ENCODE measurements around the gene C1orf226. TPM values are rescaled to one million over a fixed set of nuclear protein-coding genes. Genes with fewer than 3 reads are reported as not detected.

C1orf226 gene
- total and polyA plus RNA-seq, 2 experiments from 2014 or later: 2.7 to 12.5 TPM

DNA sequence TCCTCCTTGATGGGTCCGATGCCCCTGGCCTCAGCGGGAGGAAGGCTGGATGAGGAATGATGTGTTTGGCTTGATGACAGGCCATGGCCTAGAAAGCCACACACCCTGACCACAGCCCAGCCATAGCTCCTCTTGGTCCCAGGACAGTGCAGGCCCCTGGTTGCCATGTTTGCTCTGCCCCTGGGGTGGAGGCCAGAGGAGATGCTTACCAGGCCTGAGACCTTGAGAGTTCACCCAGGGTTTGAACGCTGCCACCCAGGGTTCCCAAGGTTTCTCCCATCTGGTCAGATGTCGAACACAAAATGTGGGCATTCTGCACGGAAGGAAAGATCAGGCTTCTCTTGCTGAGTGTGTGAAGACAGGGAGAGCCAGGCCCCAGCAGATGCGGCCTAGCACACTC is 2.6 kb downstream of the C1orf226 start (continued):
- TF ChIP-seq, protein P1, sequence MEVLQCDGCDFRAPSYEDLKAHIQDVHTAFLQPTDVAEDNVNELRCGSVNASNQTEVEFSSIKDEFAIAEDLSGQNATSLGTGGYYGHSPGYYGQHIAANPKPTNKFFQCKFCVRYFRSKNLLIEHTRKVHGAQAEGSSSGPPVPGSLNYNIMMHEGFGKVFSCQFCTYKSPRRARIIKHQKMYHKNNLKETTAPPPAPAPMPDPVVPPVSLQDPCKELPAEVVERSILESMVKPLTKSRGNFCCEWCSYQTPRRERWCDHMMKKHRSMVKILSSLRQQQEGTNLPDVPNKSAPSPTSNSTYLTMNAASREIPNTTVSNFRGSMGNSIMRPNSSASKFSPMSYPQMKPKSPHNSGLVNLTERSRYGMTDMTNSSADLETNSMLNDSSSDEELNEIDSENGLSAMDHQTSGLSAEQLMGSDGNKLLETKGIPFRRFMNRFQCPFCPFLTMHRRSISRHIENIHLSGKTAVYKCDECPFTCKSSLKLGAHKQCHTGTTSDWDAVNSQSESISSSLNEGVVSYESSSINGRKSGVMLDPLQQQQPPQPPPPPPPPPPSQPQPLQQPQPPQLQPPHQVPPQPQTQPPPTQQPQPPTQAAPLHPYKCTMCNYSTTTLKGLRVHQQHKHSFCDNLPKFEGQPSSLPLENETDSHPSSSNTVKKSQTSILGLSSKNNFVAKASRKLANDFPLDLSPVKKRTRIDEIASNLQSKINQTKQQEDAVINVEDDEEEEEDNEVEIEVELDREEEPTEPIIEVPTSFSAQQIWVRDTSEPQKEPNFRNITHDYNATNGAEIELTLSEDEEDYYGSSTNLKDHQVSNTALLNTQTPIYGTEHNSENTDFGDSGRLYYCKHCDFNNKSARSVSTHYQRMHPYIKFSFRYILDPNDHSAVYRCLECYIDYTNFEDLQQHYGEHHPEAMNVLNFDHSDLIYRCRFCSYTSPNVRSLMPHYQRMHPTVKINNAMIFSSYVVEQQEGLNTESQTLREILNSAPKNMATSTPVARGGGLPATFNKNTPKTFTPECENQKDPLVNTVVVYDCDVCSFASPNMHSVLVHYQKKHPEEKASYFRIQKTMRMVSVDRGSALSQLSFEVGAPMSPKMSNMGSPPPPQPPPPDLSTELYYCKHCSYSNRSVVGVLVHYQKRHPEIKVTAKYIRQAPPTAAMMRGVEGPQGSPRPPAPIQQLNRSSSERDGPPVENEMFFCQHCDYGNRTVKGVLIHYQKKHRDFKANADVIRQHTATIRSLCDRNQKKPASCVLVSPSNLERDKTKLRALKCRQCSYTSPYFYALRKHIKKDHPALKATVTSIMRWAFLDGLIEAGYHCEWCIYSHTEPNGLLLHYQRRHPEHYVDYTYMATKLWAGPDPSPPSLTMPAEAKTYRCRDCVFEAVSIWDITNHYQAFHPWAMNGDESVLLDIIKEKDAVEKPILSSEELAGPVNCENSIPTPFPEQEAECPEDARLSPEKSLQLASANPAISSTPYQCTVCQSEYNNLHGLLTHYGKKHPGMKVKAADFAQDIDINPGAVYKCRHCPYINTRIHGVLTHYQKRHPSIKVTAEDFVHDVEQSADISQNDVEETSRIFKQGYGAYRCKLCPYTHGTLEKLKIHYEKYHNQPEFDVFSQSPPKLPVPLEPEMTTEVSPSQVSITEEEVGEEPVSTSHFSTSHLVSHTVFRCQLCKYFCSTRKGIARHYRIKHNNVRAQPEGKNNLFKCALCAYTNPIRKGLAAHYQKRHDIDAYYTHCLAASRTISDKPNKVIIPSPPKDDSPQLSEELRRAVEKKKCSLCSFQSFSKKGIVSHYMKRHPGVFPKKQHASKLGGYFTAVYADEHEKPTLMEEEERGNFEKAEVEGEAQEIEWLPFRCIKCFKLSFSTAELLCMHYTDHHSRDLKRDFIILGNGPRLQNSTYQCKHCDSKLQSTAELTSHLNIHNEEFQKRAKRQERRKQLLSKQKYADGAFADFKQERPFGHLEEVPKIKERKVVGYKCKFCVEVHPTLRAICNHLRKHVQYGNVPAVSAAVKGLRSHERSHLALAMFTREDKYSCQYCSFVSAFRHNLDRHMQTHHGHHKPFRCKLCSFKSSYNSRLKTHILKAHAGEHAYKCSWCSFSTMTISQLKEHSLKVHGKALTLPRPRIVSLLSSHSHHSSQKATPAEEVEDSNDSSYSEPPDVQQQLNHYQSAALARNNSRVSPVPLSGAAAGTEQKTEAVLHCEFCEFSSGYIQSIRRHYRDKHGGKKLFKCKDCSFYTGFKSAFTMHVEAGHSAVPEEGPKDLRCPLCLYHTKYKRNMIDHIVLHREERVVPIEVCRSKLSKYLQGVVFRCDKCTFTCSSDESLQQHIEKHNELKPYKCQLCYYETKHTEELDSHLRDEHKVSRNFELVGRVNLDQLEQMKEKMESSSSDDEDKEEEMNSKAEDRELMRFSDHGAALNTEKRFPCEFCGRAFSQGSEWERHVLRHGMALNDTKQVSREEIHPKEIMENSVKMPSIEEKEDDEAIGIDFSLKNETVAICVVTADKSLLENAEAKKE (CRISPR knock-in tag; IDR thresholded peaks at IDR 0.05): no peak
- TF ChIP-seq, protein P2, sequence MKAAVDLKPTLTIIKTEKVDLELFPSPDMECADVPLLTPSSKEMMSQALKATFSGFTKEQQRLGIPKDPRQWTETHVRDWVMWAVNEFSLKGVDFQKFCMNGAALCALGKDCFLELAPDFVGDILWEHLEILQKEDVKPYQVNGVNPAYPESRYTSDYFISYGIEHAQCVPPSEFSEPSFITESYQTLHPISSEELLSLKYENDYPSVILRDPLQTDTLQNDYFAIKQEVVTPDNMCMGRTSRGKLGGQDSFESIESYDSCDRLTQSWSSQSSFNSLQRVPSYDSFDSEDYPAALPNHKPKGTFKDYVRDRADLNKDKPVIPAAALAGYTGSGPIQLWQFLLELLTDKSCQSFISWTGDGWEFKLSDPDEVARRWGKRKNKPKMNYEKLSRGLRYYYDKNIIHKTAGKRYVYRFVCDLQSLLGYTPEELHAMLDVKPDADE (IDR thresholded peaks at IDR 0.05): no peak
- TF ChIP-seq, protein P3, sequence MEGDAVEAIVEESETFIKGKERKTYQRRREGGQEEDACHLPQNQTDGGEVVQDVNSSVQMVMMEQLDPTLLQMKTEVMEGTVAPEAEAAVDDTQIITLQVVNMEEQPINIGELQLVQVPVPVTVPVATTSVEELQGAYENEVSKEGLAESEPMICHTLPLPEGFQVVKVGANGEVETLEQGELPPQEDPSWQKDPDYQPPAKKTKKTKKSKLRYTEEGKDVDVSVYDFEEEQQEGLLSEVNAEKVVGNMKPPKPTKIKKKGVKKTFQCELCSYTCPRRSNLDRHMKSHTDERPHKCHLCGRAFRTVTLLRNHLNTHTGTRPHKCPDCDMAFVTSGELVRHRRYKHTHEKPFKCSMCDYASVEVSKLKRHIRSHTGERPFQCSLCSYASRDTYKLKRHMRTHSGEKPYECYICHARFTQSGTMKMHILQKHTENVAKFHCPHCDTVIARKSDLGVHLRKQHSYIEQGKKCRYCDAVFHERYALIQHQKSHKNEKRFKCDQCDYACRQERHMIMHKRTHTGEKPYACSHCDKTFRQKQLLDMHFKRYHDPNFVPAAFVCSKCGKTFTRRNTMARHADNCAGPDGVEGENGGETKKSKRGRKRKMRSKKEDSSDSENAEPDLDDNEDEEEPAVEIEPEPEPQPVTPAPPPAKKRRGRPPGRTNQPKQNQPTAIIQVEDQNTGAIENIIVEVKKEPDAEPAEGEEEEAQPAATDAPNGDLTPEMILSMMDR (conservative IDR thresholded peaks at IDR 0.05; ENCODE audit: low read depth in 2 of 2): no peak
- TF ChIP-seq CREB1 (CRISPR knock-in tag; IDR thresholded peaks at IDR 0.05; ENCODE audit: low read depth) (no peak), ZNF331 (CRISPR knock-in tag; IDR thresholded peaks at IDR 0.05; ENCODE audit: low read depth) (no peak), POLR2AphosphoS5 (IDR thresholded peaks at IDR 0.05; ENCODE audit: low read depth) (no peak), ZNF114 (CRISPR knock-in tag; IDR thresholded peaks at IDR 0.05) (no peak), STAT1 (IDR thresholded peaks at IDR 0.05; ENCODE audit: unreplicated experiment) (no peak)
